Naive B cell (primary cell): ENCODE results near the gene BTG4. TPM values are rescaled to one million over a fixed set of nuclear protein-coding genes. Genes with fewer than 3 reads are reported as not detected.

Experiments
- ATAC-seq, 2 donors: fragments of 150-1000 bp; cut with Tn5 transposase; 2 replicates each; pipeline ENCODE4 v1.10.0; 2021; ENCODE audit warnings: low read depth in 2 of 2, mild to moderate bottlenecking in 2 of 2, moderate library complexity in 2 of 2
- DNase-seq: peaks from one replicate; pipeline ENCODE4 v3.0.0; 2022
- H3K27ac Mint-ChIP-seq, 6 donors: one replicate each; pipeline ENCODE4 v1.8.0; 2020 to 2022; ENCODE audit warnings: mild to moderate bottlenecking in 6 of 6, mixed read lengths in 6 of 6, moderate library complexity in 5 of 6, inconsistent platforms in 2 of 6
- H3K27me3 Mint-ChIP-seq, 3 donors: one replicate each; pipeline ENCODE4 v1.8.0; 2021 to 2022; ENCODE audit warnings: mixed read lengths in 3 of 3, mild to moderate bottlenecking in 1 of 3
- H3K36me3 Mint-ChIP-seq, 2 donors: one replicate each; pipeline ENCODE4 v1.8.0; 2020 to 2022; ENCODE audit warnings: mixed read lengths in 2 of 2, inconsistent platforms in 1 of 2, mild to moderate bottlenecking in 1 of 2
- H3K4me1 Mint-ChIP-seq, 3 donors: one replicate each; pipeline ENCODE4 v1.8.0; 2020 to 2022; ENCODE audit warnings: mixed read lengths in 3 of 3, inconsistent platforms in 1 of 3, mild to moderate bottlenecking in 1 of 3, moderate library complexity in 1 of 3
- H3K4me3 Mint-ChIP-seq, 8 donors: one replicate each; pipeline ENCODE4 v1.8.0; 2020 to 2022; ENCODE audit warnings: mild to moderate bottlenecking in 8 of 8, mixed read lengths in 8 of 8, moderate library complexity in 8 of 8, inconsistent platforms in 2 of 8
- H3K9me3 Mint-ChIP-seq, 7 donors: one replicate each; pipeline ENCODE4 v1.8.0; 2020 to 2022; ENCODE audit warnings: mixed read lengths in 7 of 7, mild to moderate bottlenecking in 5 of 7, inconsistent platforms in 2 of 7, moderate library complexity in 1 of 7
- polyA plus RNA-seq, 6 donors: library from polyadenylated mRNA; unstranded; fragments of 300-500 nt; fragmentation: Illumina TruSeq; gene quantifications; one replicate each; pipeline ENCODE4 v1.2.3, GENCODE V29; 2021; ENCODE audit warnings: low read depth in 6 of 6

BTG4 gene
- polyA plus RNA-seq, 6 donors from 2014 or later: not detected

DNA sequence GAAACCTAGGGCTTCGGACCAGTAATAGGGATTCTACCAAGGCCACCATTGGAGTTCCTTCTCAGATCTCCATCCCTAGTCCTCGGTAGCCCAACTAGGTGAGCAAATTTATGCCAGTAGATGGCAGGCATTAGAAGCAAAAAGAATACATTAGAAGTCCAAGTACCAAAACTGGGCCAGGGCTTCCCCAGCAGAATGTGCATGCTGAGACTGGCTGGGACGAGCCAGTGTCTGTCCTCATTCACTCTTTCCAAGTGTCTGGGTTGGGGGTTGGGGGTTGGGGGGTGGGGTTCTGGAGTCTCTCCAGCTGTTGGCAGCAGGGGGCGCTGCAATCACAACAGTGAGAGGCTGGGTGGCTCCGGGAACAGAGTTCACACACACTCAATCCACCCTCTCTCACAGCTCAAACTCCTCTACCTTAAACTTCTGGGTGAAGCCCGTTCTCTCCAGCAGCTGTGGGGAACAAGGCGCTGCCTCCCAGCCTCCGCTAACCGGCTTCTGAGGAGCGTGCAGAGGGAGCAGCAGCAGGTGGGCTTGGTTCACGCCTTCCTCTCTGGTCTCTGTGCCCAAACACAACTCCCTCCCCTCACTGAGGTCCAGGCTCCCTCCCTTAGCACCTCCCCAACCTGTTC lies 57.5 kb downstream of the BTG4 start:
- Mint-ChIP-seq H3K27me3 (peaks cover 41 to 72% (median 66%) of the 10 kb centered on the region in 3 donors), H3K27ac (no peak overlapping the region), H3K4me1 (peaks cover 11 to 15% (median 13%) of the 10 kb centered on the region in 3 donors), H3K4me3 (no peak overlapping the region), H3K36me3 (no peaks in the 10 kb centered on the region), H3K9me3 (no peaks in the 10 kb centered on the region)
- ATAC-seq (peak in 1 of 2 donors; percentile 13), DNase-seq (no peak)

DNA sequence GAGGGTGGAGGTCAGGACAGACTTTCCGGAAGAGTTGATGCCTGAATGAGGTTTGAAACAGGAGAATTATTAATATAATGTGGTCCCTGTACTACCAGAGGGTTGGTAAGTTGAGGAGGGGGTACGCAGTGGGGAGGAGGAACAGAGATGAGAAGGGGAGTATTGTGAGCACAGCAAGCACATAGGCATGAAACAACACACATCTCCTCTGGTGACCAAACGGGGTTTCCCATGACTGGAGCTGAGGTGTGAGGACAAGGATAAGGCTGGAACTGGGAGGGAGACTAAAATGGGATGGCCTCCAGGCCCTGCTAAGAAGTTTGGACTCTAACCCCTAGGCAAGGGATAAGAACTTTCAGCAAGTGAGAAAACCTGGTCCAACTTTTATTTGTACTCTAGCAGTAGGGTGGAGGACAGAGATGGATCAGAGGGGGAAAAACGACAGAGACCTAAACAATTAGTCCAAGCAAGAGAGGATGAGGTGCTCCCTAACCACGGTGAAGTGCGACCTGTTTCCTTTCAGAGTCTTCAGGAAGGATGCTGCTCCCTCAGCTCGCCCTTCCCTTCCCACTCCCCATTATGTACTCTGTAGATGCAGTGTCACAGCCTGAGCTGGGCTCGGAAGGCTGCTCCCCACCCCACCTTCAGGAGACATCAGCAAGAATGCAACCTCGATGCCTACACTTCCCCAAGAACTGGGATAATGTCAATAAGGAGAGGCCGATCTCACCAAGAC lies 59.2 kb downstream of the BTG4 start:
- Mint-ChIP-seq H3K4me1 (peaks cover 11 to 20% (median 13%) of the 10 kb centered on the region in 3 donors), H3K27ac (peak overlapping the region in 3 of 6 donors; percentile 33 to 63 (median 45)), H3K27me3 (peaks cover 25 to 56% (median 50%) of the 10 kb centered on the region in 3 donors), H3K9me3 (no peaks in the 10 kb centered on the region), H3K36me3 (no peaks in the 10 kb centered on the region), H3K4me3 (peak overlapping the region in 1 of 8 donors; percentile 10)
- DNase-seq: no peak
- no peak for ATAC-seq

GRCh38 chr11:111452146-111452545 lies 60.0 kb downstream of the BTG4 start:
- Mint-ChIP-seq H3K4me3 (no peak overlapping the region), H3K4me1 (peaks cover 11 to 20% (median 14%) of the 10 kb centered on the region in 3 donors), H3K36me3 (no peaks in the 10 kb centered on the region), H3K9me3 (no peaks in the 10 kb centered on the region), H3K27me3 (peaks cover 25 to 48% (median 42%) of the 10 kb centered on the region in 3 donors), H3K27ac (no peak overlapping the region)
- DNase-seq: no peak
- ATAC-seq: no peak

DNA sequence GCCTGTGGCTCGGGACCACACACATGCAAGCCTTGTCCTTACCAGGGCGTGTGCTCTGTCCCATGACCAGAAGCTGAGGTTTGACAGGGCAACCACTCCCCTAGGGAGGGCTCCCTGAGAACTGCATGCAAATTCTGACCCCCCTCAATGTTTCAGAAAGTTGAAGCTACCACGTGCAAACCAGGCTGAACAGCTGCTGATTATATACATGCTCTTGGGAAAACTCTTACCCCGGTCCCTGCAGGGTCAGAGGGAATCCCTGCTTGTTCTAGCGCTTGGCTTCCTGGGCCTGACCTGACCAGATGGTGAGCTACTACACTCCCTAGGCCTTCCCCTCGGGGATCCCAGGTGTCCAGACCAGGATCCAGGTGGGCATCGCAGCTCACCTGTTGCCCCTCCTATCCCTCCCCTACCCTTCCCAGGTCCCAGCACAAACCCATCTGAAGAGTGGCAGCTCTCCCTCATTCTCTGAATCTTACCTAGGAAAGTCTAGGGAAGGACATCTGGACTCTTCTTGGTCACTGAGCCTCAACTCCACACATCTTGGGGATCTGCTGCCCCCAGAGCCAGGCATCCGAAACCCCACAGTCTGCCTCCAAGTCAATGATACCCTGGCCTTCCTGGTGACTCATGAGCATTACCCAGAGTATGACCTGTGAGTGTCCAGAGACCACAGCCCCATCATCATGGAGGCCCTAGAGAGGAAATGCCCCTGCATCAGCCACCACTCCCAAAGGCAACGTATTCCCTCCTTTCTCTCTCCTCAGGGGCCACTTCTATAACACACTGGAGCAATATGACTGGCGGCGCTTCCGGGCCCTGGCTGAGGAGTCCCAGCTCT lies 61.5 kb downstream of the BTG4 start:
- Mint-ChIP-seq H3K27ac (peak overlapping the region in 3 of 6 donors; percentile 7 to 81 (median 19)), H3K4me3 (peak overlapping the region in 2 of 8 donors; percentile 21 to 25), H3K27me3 (peaks cover 21 to 39% (median 37%) of the 10 kb centered on the region in 3 donors), H3K36me3 (no peaks in the 10 kb centered on the region), H3K9me3 (no peaks in the 10 kb centered on the region), H3K4me1 (peaks cover 22 to 34% (median 28%) of the 10 kb centered on the region in 3 donors)
- DNase-seq: no peak
- peak; percentile 19 to 41 for ATAC-seq

DNA sequence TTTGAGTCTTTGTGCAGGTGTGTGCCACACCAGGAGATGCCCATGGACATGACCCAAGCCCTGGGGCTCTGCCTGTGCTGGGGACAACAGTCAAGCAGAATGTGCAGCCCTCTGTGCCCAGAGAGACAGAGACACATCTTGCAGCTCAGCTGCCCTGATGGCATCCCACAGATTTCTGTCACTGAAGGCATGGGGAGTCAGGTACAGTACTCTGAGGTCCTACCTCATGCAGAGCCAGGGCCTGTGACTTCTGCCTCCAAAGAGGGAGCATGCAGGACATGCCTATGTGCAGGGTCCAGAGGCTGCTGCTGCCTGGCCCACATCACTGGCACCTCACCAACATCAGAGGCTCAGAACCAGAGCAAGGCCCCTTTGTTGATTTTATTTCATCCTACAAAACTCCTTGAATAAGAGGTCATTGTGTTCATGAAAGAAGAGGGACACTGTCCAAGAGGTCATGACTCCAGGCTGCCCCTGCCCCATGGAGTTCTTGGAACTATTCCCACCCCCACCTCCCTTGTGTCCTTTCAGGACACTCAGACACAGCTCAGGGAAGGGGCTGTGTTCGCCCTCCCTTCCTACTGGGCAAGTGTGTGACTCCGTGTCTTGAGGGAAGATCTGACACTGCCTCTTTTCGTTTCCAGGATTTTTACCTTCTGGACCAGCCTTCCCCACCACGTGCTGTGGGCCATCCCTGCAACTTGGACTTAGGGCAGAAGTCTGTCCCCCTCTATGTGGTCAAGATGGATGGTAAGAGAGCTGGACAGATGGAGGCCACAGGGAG lies 62.3 kb downstream of the BTG4 start:
- ATAC-seq (no peak), DNase-seq (no peak)
- H3K27ac Mint-ChIP-seq: peak overlapping the region in 2 of 6 donors; percentile 7 to 81
- H3K4me3 Mint-ChIP-seq: peak overlapping the region in 2 of 8 donors; percentile 10 to 25
- H3K27me3 Mint-ChIP-seq: peaks cover 21 to 33% (median 29%) of the 10 kb centered on the region in 3 donors
- no peaks in the 10 kb centered on the region for H3K36me3 Mint-ChIP-seq
- H3K4me1 Mint-ChIP-seq: peaks cover 22 to 36% (median 29%) of the 10 kb centered on the region in 3 donors
- no peaks in the 10 kb centered on the region for H3K9me3 Mint-ChIP-seq

- peak overlapping the region in 1 of 8 donors; percentile 75 for H3K4me3 Mint-ChIP-seq
- peaks cover 24 to 36% (median 29%) of the 10 kb centered on the region in 3 donors for H3K4me1 Mint-ChIP-seq
- H3K9me3 Mint-ChIP-seq: no peaks in the 10 kb centered on the region
- peaks cover 16 to 24% (median 24%) of the 10 kb centered on the region in 3 donors for H3K27me3 Mint-ChIP-seq
- H3K36me3 Mint-ChIP-seq: no peaks in the 10 kb centered on the region
- no peak for DNase-seq
- no peak for ATAC-seq
- H3K27ac Mint-ChIP-seq: no peak overlapping the region
These were observed 63.2 kb downstream of the BTG4 start for GRCh38 chr11:111448831-111449557.

- Mint-ChIP-seq H3K4me3 (no peak overlapping the region), H3K4me1 (peaks cover 27 to 36% (median 29%) of the 10 kb centered on the region in 3 donors), H3K27ac (peak overlapping the region in 1 of 6 donors; percentile 27), H3K27me3 (peaks cover 10 to 18% (median 18%) of the 10 kb centered on the region in 3 donors), H3K9me3 (no peaks in the 10 kb centered on the region), H3K36me3 (no peaks in the 10 kb centered on the region)
- ATAC-seq: no peak
- DNase-seq: no peak
These were observed 63.8 kb downstream of the BTG4 start for GRCh38 chr11:111448414-111448813.

GRCh38 chr11:111447931-111448330 lies 64.3 kb downstream of the BTG4 start:
- Mint-ChIP-seq H3K4me3 (no peak overlapping the region), H3K9me3 (no peaks in the 10 kb centered on the region)

DNA sequence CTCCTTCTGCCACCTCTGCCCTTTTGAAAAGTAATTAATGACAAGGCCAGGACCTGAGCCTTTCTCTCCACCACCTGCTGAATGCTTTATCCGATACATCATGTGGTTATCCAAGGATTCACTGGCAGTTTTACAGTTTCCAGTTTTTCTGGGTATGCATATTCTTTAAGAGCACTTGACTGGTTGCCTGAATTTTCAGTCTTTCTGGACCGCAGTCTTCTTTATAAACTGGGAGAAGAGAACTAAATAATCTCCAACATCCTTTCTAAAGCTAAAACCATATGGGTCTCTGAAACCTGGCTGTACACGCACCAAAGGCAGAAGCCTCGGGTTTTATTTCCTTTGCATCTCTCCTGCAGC lies 65.1 kb downstream of the BTG4 start:
- no peaks in the 10 kb centered on the region for H3K9me3 Mint-ChIP-seq
- H3K36me3 Mint-ChIP-seq: no peaks in the 10 kb centered on the region
- H3K4me3 Mint-ChIP-seq: no peak overlapping the region

More at GRCh38 chr11:111447931-111448330, 64.3 kb downstream of the BTG4 start:
- peaks cover 5 to 14% (median 13%) of the 10 kb centered on the region in 3 donors for H3K27me3 Mint-ChIP-seq
- no peak for ATAC-seq
- peaks cover 27 to 36% (median 29%) of the 10 kb centered on the region in 3 donors for H3K4me1 Mint-ChIP-seq
- no peak for DNase-seq
- H3K36me3 Mint-ChIP-seq: no peaks in the 10 kb centered on the region
- H3K27ac Mint-ChIP-seq: no peak overlapping the region

DNA sequence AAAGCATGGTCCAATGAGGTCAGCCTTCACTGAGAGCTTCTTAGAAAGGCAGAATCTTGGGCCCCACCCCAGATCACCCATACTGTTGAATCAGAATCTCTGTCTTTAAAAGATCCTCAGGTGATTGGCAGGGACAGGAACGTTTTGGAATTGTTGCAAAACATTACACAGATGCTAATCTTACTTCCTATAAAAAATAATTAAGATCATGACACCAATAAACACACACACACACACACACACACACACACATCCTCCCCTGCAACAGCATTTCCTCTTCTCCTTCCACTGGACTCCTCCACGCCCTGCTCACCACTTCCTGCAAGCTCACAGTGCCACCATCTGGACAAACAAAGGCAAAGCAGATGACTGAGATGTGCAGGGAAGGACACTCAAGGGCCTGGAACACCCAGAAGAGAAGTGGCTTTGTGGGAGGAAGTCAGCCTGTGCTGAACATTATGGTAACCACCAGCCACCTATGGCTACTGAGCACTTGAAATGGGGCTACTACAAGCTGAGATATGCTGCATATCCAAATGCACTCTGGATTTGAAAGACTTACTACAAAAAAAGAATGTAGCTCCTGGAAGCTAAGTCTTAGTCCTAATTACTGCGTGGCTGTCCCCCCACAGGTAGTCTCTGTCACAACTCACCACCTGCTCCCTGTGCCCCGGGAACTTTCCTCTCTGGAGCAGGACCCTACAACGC lies 65.6 kb downstream of the BTG4 start:
- DNase-seq: peak; percentile 90
- Mint-ChIP-seq H3K27ac (peak overlapping the region; percentile 51 to 92 (median 84)), H3K27me3 (no peaks in the 10 kb centered on the region), H3K4me3 (peak overlapping the region in 7 of 8 donors; percentile 0 to 76 (median 30)), H3K4me1 (peaks cover 27 to 36% (median 29%) of the 10 kb centered on the region in 3 donors), H3K9me3 (no peaks in the 10 kb centered on the region), H3K36me3 (no peaks in the 10 kb centered on the region)
- peak; percentile 96 to 97 for ATAC-seq

More for the DNA sequence above, 65.1 kb downstream of the BTG4 start:
- Mint-ChIP-seq H3K27ac (no peak overlapping the region), H3K27me3 (peaks cover 0 to 5% (median 5%) of the 10 kb centered on the region in 3 donors), H3K4me1 (peaks cover 27 to 36% (median 29%) of the 10 kb centered on the region in 3 donors)
- DNase-seq: no peak
- no peak for ATAC-seq

DNA sequence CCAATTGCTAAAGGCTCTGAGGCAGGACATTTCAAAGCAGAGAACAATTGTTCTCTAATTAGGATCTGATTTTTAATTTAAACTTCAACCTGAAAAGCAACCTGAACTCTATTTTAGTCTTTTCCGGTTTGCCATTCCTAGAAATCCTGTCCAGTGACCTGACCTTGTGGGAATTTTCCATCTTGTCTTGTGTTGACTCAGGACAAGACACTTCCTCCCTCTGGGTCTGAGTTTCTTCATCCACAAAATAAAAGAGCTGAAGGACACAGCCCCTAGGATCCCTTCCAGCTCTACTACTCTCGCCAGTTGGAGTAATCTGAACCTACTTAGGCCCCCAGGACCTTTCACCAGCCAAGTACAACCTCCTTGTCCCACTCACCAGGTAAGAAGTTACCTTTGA lies 66.6 kb downstream of the BTG4 start:
- Mint-ChIP-seq H3K27ac (peak overlapping the region in 3 of 6 donors; percentile 51 to 91 (median 85)), H3K4me3 (peak overlapping the region in 1 of 8 donors; percentile 48), H3K9me3 (no peaks in the 10 kb centered on the region), H3K36me3 (no peaks in the 10 kb centered on the region), H3K27me3 (no peaks in the 10 kb centered on the region), H3K4me1 (peaks cover 21 to 29% (median 22%) of the 10 kb centered on the region in 3 donors)
- DNase-seq: no peak
- ATAC-seq: no peak
